ENCODE results near the gene TCF12.

DNA sequence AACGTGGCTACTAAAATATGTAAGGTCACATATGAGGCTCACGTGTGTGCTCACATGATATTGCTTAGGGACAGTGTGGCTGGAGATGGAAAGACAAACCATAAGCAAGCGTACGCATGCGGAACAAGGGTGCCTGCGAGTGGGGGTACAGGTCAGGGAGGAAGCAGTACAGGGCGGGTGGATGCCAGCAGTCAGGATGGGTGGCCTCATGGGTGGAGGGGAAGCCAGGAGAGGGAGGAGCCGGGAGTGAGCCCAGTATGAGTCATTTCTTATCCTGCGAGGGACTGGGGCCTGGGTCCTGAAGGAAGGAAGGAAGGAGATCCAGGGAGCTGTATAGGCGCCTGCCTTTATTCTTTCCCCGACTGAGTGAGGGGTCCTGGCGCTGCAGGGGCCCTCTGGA is 415.8 kb downstream of the TCF12 start:
- TF ChIP-seq EZH2 (IDR thresholded peaks at IDR 0.05; ENCODE audit: borderline replicate concordance, low read length): no peak
- TF ChIP-seq, protein P1, sequence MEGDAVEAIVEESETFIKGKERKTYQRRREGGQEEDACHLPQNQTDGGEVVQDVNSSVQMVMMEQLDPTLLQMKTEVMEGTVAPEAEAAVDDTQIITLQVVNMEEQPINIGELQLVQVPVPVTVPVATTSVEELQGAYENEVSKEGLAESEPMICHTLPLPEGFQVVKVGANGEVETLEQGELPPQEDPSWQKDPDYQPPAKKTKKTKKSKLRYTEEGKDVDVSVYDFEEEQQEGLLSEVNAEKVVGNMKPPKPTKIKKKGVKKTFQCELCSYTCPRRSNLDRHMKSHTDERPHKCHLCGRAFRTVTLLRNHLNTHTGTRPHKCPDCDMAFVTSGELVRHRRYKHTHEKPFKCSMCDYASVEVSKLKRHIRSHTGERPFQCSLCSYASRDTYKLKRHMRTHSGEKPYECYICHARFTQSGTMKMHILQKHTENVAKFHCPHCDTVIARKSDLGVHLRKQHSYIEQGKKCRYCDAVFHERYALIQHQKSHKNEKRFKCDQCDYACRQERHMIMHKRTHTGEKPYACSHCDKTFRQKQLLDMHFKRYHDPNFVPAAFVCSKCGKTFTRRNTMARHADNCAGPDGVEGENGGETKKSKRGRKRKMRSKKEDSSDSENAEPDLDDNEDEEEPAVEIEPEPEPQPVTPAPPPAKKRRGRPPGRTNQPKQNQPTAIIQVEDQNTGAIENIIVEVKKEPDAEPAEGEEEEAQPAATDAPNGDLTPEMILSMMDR (IDR thresholded peaks at IDR 0.05; ENCODE audit: low read length): no peak
